NT2/D1 (cell line): Measurements from ENCODE around the gene MARCHF2.

Experiments
- SUZ12 ChIP-seq: IDR thresholded peaks from 2 replicates; pipeline ENCODE4 v1.6.1; 2011; ENCODE audit not compliant: insufficient read length, insufficient read depth; ENCODE audit errors: extremely low read depth
- YY1 ChIP-seq: IDR thresholded peaks from 2 replicates; pipeline ENCODE4 v1.6.1; 2011; ENCODE audit not compliant: insufficient read length, insufficient read depth
- ZNF274 ChIP-seq: IDR thresholded peaks from 2 replicates; pipeline ENCODE4 v1.6.1; 2011; ENCODE audit warnings: mild to moderate bottlenecking, low read depth, low read length

GRCh38 chr19:8388612-8388958 lies 24.5 kb upstream of the MARCHF2 start:
- TF ChIP-seq SUZ12 (no peak), ZNF274 (no peak), YY1 (no peak)
